ENCODE measurements around the gene MEIS2. TPM values are rescaled to one million over a fixed set of nuclear protein-coding genes. Genes with fewer than 3 reads are reported as not detected.

MEIS2 gene
- total and polyA plus RNA-seq, 2 of the 13 experiments (the other 11 are each of a cell fraction or from before 2014, with no cell fraction given), result 10.7 to 12.4 TPM

- TF ChIP-seq PHF5A (CRISPR knock-in tag; IDR thresholded peaks at IDR 0.05; ENCODE audit: low read depth, unreplicated experiment) (no peak), HNRNPLL (IDR thresholded peaks at IDR 0.05; ENCODE audit: low read depth, low read length, poor library complexity, severe bottlenecking) (no peak), RXRB (CRISPR knock-in tag; IDR thresholded peaks at IDR 0.05; ENCODE audit: borderline replicate concordance) (no peak)
These were observed 215.3 kb downstream of the MEIS2 start (continued) for GRCh38 chr15:36884936-36885635.

- H4K20me1 ChIP-seq (ENCODE audit: insufficient read depth, low read length), result no peaks in the 10 kb centered on the region
- no peak for ATAC-seq
- H3K9me3 ChIP-seq (ENCODE audit: low read length), result no peaks in the 10 kb centered on the region
- no peaks in the 10 kb centered on the region for H3K79me2 ChIP-seq (ENCODE audit: insufficient read depth, low read length)
- no peak overlapping the region for H3K9ac ChIP-seq (ENCODE audit: insufficient read depth, low read depth, low read length)
- H3K27me3 ChIP-seq (ENCODE audit: control insufficient read depth in 1 of 2, insufficient read depth in 2 of 2, low read length in 2 of 2), result peaks cover 5 to 68% of the 10 kb centered on the region in 2 experiments
- CTCF ChIA-PET (ENCODE audit: low intra/inter-chr PET ratio, low total read pairs), result interaction anchor here (2.1 to 2.5 kb wide), 2 partner anchors 221 to 250 kb away, joined by 26 to 42 read pairs; no protein-coding TSS in a partner anchor
- TF ChIP-seq SALL1 (CRISPR knock-in tag; IDR thresholded peaks at IDR 0.05) (no peak), SSRP1 (CRISPR knock-in tag; IDR thresholded peaks at IDR 0.05) (no peak), ZSCAN20 (CRISPR knock-in tag; IDR thresholded peaks at IDR 0.05; ENCODE audit: borderline replicate concordance) (no peak), IRF9 (CRISPR knock-in tag; IDR thresholded peaks at IDR 0.05; ENCODE audit: borderline replicate concordance) (no peak), ZNF691 (CRISPR knock-in tag; IDR thresholded peaks at IDR 0.05; ENCODE audit: borderline replicate concordance, low read depth) (no peak), ZNF12 (CRISPR knock-in tag; IDR thresholded peaks at IDR 0.05) (no peak), PRPF4 (IDR thresholded peaks at IDR 0.05; ENCODE audit: low read depth, low read length, poor library complexity, severe bottlenecking) (no peak), FOXK1 (CRISPR knock-in tag; IDR thresholded peaks at IDR 0.05; ENCODE audit: borderline replicate concordance, low read depth) (no peak)
- POLR2A ChIA-PET, result no interaction called here
- H3K4me1 ChIP-seq (ENCODE audit: insufficient read depth, low read length), result peaks cover 23% of the 10 kb centered on the region
- H3K4me3 ChIP-seq (replicated peaks in 1 of 3; ENCODE audit: insufficient read depth in 1 of 3, low read depth in 2 of 3, low read length in 3 of 3), result no peak overlapping the region
- no peaks in the 10 kb centered on the region for H3K36me3 ChIP-seq (replicated peaks in 1 of 2; ENCODE audit: control insufficient read depth in 1 of 2, insufficient read depth in 2 of 2, low read length in 2 of 2)
- intact Hi-C loops (cut with micrococcal nuclease; ENCODE audit: unreplicated experiment) (no loop called here), in situ Hi-C loops (cut with HindIII; ENCODE audit: extremely low pct_ligation_motif_present, low pct_unique_long_range_greater_than_20kb) (loop anchor here (5.0 to 25.0 kb wide), 2 partner anchors 223 to 1003 kb away; no protein-coding TSS in a partner anchor)
- H3K27ac ChIP-seq (ENCODE audit: extremely low read length, insufficient read depth, low read length), result no peak overlapping the region
- BruUV-seq (replicated peaks), result no TSS peak
- H3K4me2 ChIP-seq (ENCODE audit: low read depth, low read length), result no peak overlapping the region
- no peak overlapping the region for H2AFZ ChIP-seq (ENCODE audit: low read length)
- DNase-seq (ENCODE audit: low spot score), result no peak
- FAIRE-seq, result no peak
- WGBS (ENCODE audit: low lambda C conversion rate), result 5% methylated on average over 3 of the region's 3 CpGs
These were observed 215.9 kb downstream of the MEIS2 start for GRCh38 chr15:36884518-36884875.

All from HepG2 (cell line).